H1 (cell line): ENCODE results near the gene HS6ST3. TPM values are rescaled to one million over a fixed set of nuclear protein-coding genes. Genes with fewer than 3 reads are reported as not detected.

Source experiments
- CTCF ChIA-PET: fragments of 300-600 bp; sonication (Branson Sonifier 250); formaldehyde crosslinking; loops from one replicate; lab custom pipeline; 2021; ENCODE audit not compliant: partially characterized antibody; lab: Charles Lee
- POLR2A ChIA-PET: fragments of 300-600 bp; sonication (Branson Sonifier 250); formaldehyde crosslinking; loops from one replicate; lab custom pipeline; 2021; ENCODE audit warnings: inconsistent platforms; ENCODE audit not compliant: partially characterized antibody; lab: Charles Lee
- DNase-seq, 2 experiments: peaks; one replicate each; pipeline versions ENCODE4 v3.0.0 to v3.0.0-alpha.2; 2010 to 2022; ENCODE audit warnings: low spot score in 2 of 2, low read depth in 1 of 2, mixed read lengths in 1 of 2
- FAIRE-seq: peaks from 2 replicates; lab custom pipeline; 2011; peaks lifted over from hg19 to GRCh38; lab: Jason Lieb, UNC
- H2AFZ ChIP-seq: 2 replicates; pipeline ENCODE4 v1.8.1; 2012; ENCODE audit warnings: low read length, inconsistent platforms
- H2AK5ac ChIP-seq: 2 replicates; pipeline ENCODE4 v1.6.1; 2013; ENCODE audit warnings: low read depth, low read length
- H2BK120ac ChIP-seq: replicated peaks from 2 replicates; pipeline ENCODE3; 2013; ENCODE audit warnings: low read depth, low read length, inconsistent platforms
- H2BK12ac ChIP-seq: 2 replicates; pipeline ENCODE4 v1.6.1; 2013; ENCODE audit warnings: low read depth, low read length
- H2BK15ac ChIP-seq: 2 replicates; pipeline ENCODE4 v1.6.1; 2013; ENCODE audit warnings: low read length
- H2BK20ac ChIP-seq: 2 replicates; pipeline ENCODE4 v1.6.1; 2013; ENCODE audit warnings: low read length
- H2BK5ac ChIP-seq: 2 replicates; pipeline ENCODE4 v1.6.1; 2013; ENCODE audit warnings: low read depth, low read length
- H3K14ac ChIP-seq: 2 replicates; pipeline ENCODE4 v1.6.1; 2013; ENCODE audit warnings: inconsistent platforms; ENCODE audit not compliant: insufficient read length
- H3K18ac ChIP-seq: 2 replicates; pipeline ENCODE4 v1.6.1; 2013; ENCODE audit warnings: low read length; ENCODE audit errors: extremely low read depth
- H3K23ac ChIP-seq: 2 replicates; pipeline ENCODE4 v1.6.1; 2013; ENCODE audit warnings: inconsistent platforms; ENCODE audit not compliant: insufficient read length
- H3K23me2 ChIP-seq: 2 replicates; pipeline ENCODE4 v1.6.1; 2013; ENCODE audit warnings: low read depth, low read length
- H3K27ac ChIP-seq: 2 replicates; pipeline ENCODE4 v1.6.1; 2011; ENCODE audit warnings: low read depth, low read length, inconsistent platforms
- H3K27me3 ChIP-seq, 4 experiments: replicated peaks in 1 of 4; 1 replicate in 1 of 4; 2 replicates in 3 of 4; pipeline versions ENCODE4 v1.6.1 to v1.8.1; 2011 to 2013; ENCODE audit warnings: low read length in 3 of 4, mild to moderate bottlenecking in 3 of 4, inconsistent platforms in 2 of 4, mixed read lengths in 2 of 4, moderate library complexity in 1 of 4; ENCODE audit not compliant: control insufficient read depth in 3 of 4, insufficient read depth in 3 of 4; ENCODE audit errors: extremely low read depth in 1 of 4
- H3K36me3 ChIP-seq, 4 experiments: 2 replicates each; pipeline versions ENCODE4 v1.6.1 to v1.8.1; 2011 to 2013; ENCODE audit warnings: mild to moderate bottlenecking in 4 of 4, low read length in 3 of 4, moderate library complexity in 2 of 4, control low read depth in 1 of 4, inconsistent platforms in 1 of 4; ENCODE audit not compliant: insufficient read depth in 4 of 4, control insufficient read depth in 2 of 4
- H3K4ac ChIP-seq: replicated peaks from 2 replicates; pipeline ENCODE3; 2013; ENCODE audit warnings: low read length, low read depth, mixed read lengths, inconsistent platforms; ENCODE audit not compliant: insufficient read length
- H3K4me1 ChIP-seq, 4 experiments: replicated peaks in 1 of 4; 1 replicate in 1 of 4; 2 replicates in 3 of 4; pipeline versions ENCODE4 v1.6.1 to v1.8.1; 2011 to 2013; ENCODE audit warnings: low read length in 3 of 4, inconsistent platforms in 2 of 4, mixed read lengths in 1 of 4; ENCODE audit not compliant: insufficient read depth in 4 of 4, control insufficient read depth in 3 of 4
- H3K4me2 ChIP-seq, 2 experiments: 2 replicates each; pipeline versions ENCODE4 v1.6.1 to v1.8.1; 2011 to 2013; ENCODE audit warnings: low read depth in 2 of 2, low read length in 2 of 2, control low read depth in 1 of 2, inconsistent platforms in 1 of 2, mild to moderate bottlenecking in 1 of 2; ENCODE audit not compliant: insufficient read depth in 1 of 2
- H3K4me3 ChIP-seq, 4 experiments: fragments of 200-600, 300-600 bp in 1 of 4; sonication (generic), shearing (Covaris generic), sonication (Bioruptor Twin) in 1 of 4; 2 replicates each; pipeline versions ENCODE4 v1.5.1 to v1.8.1; 2011 to 2016; ENCODE audit warnings: low read length in 4 of 4, low read depth in 3 of 4, control low read depth in 2 of 4, inconsistent platforms in 2 of 4, mild to moderate bottlenecking in 2 of 4, mixed read lengths in 1 of 4, moderate library complexity in 1 of 4; ENCODE audit not compliant: insufficient read depth in 2 of 4; ENCODE audit errors: extremely low read depth in 1 of 4
- H3K56ac ChIP-seq: replicated peaks from 2 replicates; pipeline ENCODE3; 2013; ENCODE audit warnings: low read depth, mild to moderate bottlenecking, mixed read lengths, low read length, inconsistent platforms; ENCODE audit not compliant: insufficient read length
- H3K79me1 ChIP-seq: 2 replicates; pipeline ENCODE4 v1.6.1; 2013; ENCODE audit warnings: low read depth, low read length, control low read depth
- H3K79me2 ChIP-seq, 2 experiments: 2 replicates each; pipeline versions ENCODE4 v1.6.1 to v1.8.1; 2012 to 2013; ENCODE audit warnings: low read length in 2 of 2, mild to moderate bottlenecking in 2 of 2, inconsistent platforms in 1 of 2; ENCODE audit not compliant: insufficient read depth in 2 of 2, control insufficient read depth in 1 of 2
- H3K9ac ChIP-seq, 4 experiments: replicated peaks in 1 of 4; 1 replicate in 1 of 4; 2 replicates in 3 of 4; pipeline versions ENCODE4 v1.6.1 to v1.8.1; 2011 to 2013; ENCODE audit warnings: low read depth in 3 of 4, low read length in 3 of 4, control low read depth in 2 of 4, mild to moderate bottlenecking in 2 of 4, moderate library complexity in 2 of 4, inconsistent platforms in 1 of 4; ENCODE audit errors: extremely low read depth in 1 of 4
- H3K9me3 ChIP-seq, 2 experiments: 2 replicates each; pipeline versions ENCODE4 v1.6.1 to v1.8.1; 2012 to 2013; ENCODE audit warnings: mild to moderate bottlenecking in 2 of 2, moderate library complexity in 2 of 2, control low read depth in 1 of 2, inconsistent platforms in 1 of 2, low read depth in 1 of 2, low read length in 1 of 2, mixed read lengths in 1 of 2; ENCODE audit not compliant: insufficient read depth in 2 of 2
- H4K20me1 ChIP-seq, 2 experiments: replicated peaks in 1 of 2; 2 replicates each; pipeline versions ENCODE3 to v1.8.1; 2011 to 2013; ENCODE audit warnings: inconsistent platforms in 2 of 2, low read length in 2 of 2, mild to moderate bottlenecking in 1 of 2; ENCODE audit not compliant: insufficient read depth in 2 of 2, control insufficient read depth in 1 of 2
- H4K5ac ChIP-seq: 2 replicates; pipeline ENCODE4 v1.6.1; 2013; ENCODE audit warnings: low read length, low read depth, mixed read lengths, inconsistent platforms; ENCODE audit not compliant: insufficient read length
- H4K8ac ChIP-seq: 2 replicates; pipeline ENCODE4 v1.8.0; 2013; ENCODE audit warnings: mild to moderate bottlenecking, moderate library complexity, low read length, inconsistent platforms; ENCODE audit not compliant: insufficient read depth; ENCODE audit errors: extremely low read depth
- H4K91ac ChIP-seq: replicated peaks from 2 replicates; pipeline ENCODE3; 2013; ENCODE audit warnings: low read length, mixed read lengths, inconsistent platforms; ENCODE audit not compliant: insufficient read length
- BACH1 ChIP-seq: IDR thresholded peaks from 2 replicates; pipeline ENCODE4 v1.6.1; 2012; ENCODE audit warnings: low read length, improper control_type of control experiment
- CBX8 ChIP-seq: fragments of 300-800, 300-1000 bp; sonication (generic); IDR thresholded peaks from 2 replicates; pipeline ENCODE4 v1.7.1; 2016; ENCODE audit warnings: low read depth, low read length, borderline replicate concordance
- CHD1 ChIP-seq: IDR thresholded peaks from 2 replicates; pipeline ENCODE4 v1.6.1; 2012; ENCODE audit warnings: low read depth, low read length, improper control_type of control experiment
- FOSL1 ChIP-seq: IDR thresholded peaks from 2 replicates; pipeline ENCODE4 v1.6.1; 2011; ENCODE audit warnings: mild to moderate bottlenecking, low read depth, low read length, moderate library complexity; ENCODE audit not compliant: insufficient read depth
- RAD21 ChIP-seq, 2 experiments: IDR thresholded peaks in 1 of 2; conservative IDR thresholded peaks in 1 of 2; 2 replicates each; pipeline ENCODE4 v1.6.1; 2011; ENCODE audit warnings: low read depth in 2 of 2, low read length in 2 of 2, improper control_type of control experiment in 1 of 2, inconsistent platforms in 1 of 2, mild to moderate bottlenecking in 1 of 2, moderate library complexity in 1 of 2
- TAF7 ChIP-seq: optimal IDR thresholded peaks from 2 replicates; pipeline ENCODE3; 2011; ENCODE audit warnings: low read depth, mild to moderate bottlenecking, inconsistent platforms, low read length, moderate library complexity, borderline replicate concordance
- WGBS, 2 experiments: shearing (Covaris generic) in 1 of 2; methylation state at CpG; one replicate each; pipeline versions ENCODE4 v1.1.6 to v1.1.7; 2013 to 2015; ENCODE audit warnings: low lambda C conversion rate in 2 of 2, mixed read lengths in 2 of 2, inconsistent platforms in 1 of 2, low coverage in 1 of 2, missing lambda C conversion rate in 1 of 2; ENCODE audit not compliant: insufficient replicate concordance in 2 of 2, insufficient coverage in 1 of 2, insufficient read length in 1 of 2; ENCODE audit errors: extremely low coverage in 1 of 2, missing lambda C conversion rate in 1 of 2; 5-methylcytosine and 5-hydroxymethylcytosine counted together
- polyA plus RNA-seq, 7 experiments: library from polyadenylated mRNA; depleted of rRNA in 3 of 7; stranded (reverse) in 5 of 7; unstranded in 2 of 7; fragments of >200 nt in 5 of 7; fragments of 200-250 nt in 2 of 7; gene quantifications; 1 replicate in 5 of 7; 2 replicates in 1 of 7; 4 replicates in 1 of 7; pipeline versions ENCODE4 v1.2.1 to v1.2.3, GENCODE V29; 2011 to 2013; ENCODE audit warnings: missing spikeins in 2 of 7, mixed read lengths in 2 of 7
- total RNA-seq: library from RNA; stranded (reverse); fragmentation: NEBNext Ultra II Directional; extraction: Animal tissue kit (Norgen Biotek cat#: 25700); gene quantifications from 2 replicates; pipeline ENCODE4 v1.2.1, GENCODE V29; 2021
- TF ChIP-seq, protein P1 (sequence below): IDR thresholded peaks from 2 replicates; pipeline ENCODE4 v1.6.1; 2012; ENCODE audit warnings: inconsistent platforms

The HS6ST3 gene
- total and polyA plus RNA-seq, 2 of the 8 experiments (the other 6 are each of a cell fraction or from before 2014, with no cell fraction given) = 0.45 to 1.2 TPM

DNA sequence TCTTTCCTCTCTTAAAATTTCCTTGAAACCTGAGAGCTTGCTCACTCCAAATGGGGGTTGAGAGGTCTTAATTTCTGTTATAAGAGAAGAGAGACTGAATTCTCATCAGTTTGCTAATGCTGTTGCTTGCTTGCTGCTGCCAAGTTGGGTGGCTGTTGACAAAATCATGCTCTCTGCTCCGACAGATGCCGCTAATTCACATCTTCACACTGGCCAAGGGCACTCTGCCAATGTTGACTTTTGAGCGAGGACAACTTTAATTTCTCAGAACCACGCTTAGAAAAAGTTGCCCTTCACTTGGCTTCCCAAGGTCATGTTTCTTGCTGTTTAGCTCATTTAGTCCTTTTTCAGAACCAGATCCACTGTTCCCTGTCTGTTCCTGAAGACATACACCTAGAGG lies 402.9 kb downstream of the HS6ST3 start:
- Histone ChIP-seq H3K9ac (no peak overlapping the region), H2BK120ac (no peak overlapping the region), H3K27ac (no peak overlapping the region), H3K23ac (no peak overlapping the region), H2AK5ac (no peak overlapping the region), H4K5ac (no peak overlapping the region), H3K9me3 (no peaks in the 10 kb centered on the region), H3K18ac (no peak overlapping the region), H4K20me1 (no peaks in the 10 kb centered on the region), H3K56ac (no peak overlapping the region), H3K79me1 (no peaks in the 10 kb centered on the region), H2BK12ac (no peak overlapping the region), H2BK15ac (no peak overlapping the region), H4K91ac (no peak overlapping the region), H3K27me3 (no peaks in the 10 kb centered on the region), H4K8ac (no peak overlapping the region), H2BK20ac (no peak overlapping the region), H3K14ac (no peak overlapping the region), H3K4me2 (no peak overlapping the region), H3K4me1 (no peaks in the 10 kb centered on the region), H3K79me2 (no peaks in the 10 kb centered on the region), H3K23me2 (no peaks in the 10 kb centered on the region), H2AFZ (no peak overlapping the region; the same call in 1 of the 2 replicates), H3K4me3 (no peak overlapping the region), H3K4ac (no peak overlapping the region), H3K36me3 (no peaks in the 10 kb centered on the region; a peak in 1 of 8 replicates), H2BK5ac (no peak overlapping the region)
- 94% methylated on average over 4 of the region's 4 CpGs; no CpG with 5 or more reads in 1 of the 2 experiments for WGBS, 2 experiments
- CTCF ChIA-PET = no interaction called here
- POLR2A ChIA-PET = no interaction called here
- DNase-seq (no peak), FAIRE-seq (no peak)
- TF ChIP-seq, protein P1, sequence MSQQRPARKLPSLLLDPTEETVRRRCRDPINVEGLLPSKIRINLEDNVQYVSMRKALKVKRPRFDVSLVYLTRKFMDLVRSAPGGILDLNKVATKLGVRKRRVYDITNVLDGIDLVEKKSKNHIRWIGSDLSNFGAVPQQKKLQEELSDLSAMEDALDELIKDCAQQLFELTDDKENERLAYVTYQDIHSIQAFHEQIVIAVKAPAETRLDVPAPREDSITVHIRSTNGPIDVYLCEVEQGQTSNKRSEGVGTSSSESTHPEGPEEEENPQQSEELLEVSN = no peak
- TF ChIP-seq TAF7 = no peak
- no peak for TF ChIP-seq CHD1
- no peak for TF ChIP-seq FOSL1
- no peak for TF ChIP-seq RAD21 (IDR thresholded peaks at IDR 0.05 in 1 of 2, conservative IDR thresholded peaks at IDR 0.05 in 1 of 2; ENCODE audit: low read depth in 2 of 2, low read length in 2 of 2)
- no peak for TF ChIP-seq BACH1
- TF ChIP-seq CBX8 = no peak
